ENCODE results near the gene SSPN. TPM values are rescaled to one million over a fixed set of nuclear protein-coding genes. Genes with fewer than 3 reads are reported as not detected.

The SSPN gene
- total RNA-seq, 1 experiment from 2014 or later: 3.1 TPM

- no peaks in the 10 kb centered on the region for H3K9me3 Mint-ChIP-seq (ENCODE audit: unreplicated experiment)
- TF ChIP-seq, protein P1, sequence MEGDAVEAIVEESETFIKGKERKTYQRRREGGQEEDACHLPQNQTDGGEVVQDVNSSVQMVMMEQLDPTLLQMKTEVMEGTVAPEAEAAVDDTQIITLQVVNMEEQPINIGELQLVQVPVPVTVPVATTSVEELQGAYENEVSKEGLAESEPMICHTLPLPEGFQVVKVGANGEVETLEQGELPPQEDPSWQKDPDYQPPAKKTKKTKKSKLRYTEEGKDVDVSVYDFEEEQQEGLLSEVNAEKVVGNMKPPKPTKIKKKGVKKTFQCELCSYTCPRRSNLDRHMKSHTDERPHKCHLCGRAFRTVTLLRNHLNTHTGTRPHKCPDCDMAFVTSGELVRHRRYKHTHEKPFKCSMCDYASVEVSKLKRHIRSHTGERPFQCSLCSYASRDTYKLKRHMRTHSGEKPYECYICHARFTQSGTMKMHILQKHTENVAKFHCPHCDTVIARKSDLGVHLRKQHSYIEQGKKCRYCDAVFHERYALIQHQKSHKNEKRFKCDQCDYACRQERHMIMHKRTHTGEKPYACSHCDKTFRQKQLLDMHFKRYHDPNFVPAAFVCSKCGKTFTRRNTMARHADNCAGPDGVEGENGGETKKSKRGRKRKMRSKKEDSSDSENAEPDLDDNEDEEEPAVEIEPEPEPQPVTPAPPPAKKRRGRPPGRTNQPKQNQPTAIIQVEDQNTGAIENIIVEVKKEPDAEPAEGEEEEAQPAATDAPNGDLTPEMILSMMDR (IDR thresholded peaks at IDR 0.05; ENCODE audit: insufficient read depth in 1 of 2, low read depth in 1 of 2, low read length in 1 of 2, severe bottlenecking in 1 of 2, unreplicated experiment in 1 of 2): no peak
- H3K36me3 Mint-ChIP-seq (ENCODE audit: insufficient read depth, unreplicated experiment): no peaks in the 10 kb centered on the region
- ChIA-PET CTCF (no interaction called here), POLR2A (no interaction called here)
- intact Hi-C loops (cut with micrococcal nuclease; ENCODE audit: unreplicated experiment): no loop called here
- H3K4me3 ChIP-seq (ENCODE audit: low read depth, low read length): no peak overlapping the region
- H3K4me1 Mint-ChIP-seq (ENCODE audit: low read depth, unreplicated experiment): no peaks in the 10 kb centered on the region
- 0 out of 2 replicates have a peak, but pooled peaks cover 2% of the 10 kb centered on the region for H3K9me3 ChIP-seq
- H3K4me1 ChIP-seq: no peaks in the 10 kb centered on the region
- H3K4me3 Mint-ChIP-seq (ENCODE audit: unreplicated experiment): no peak overlapping the region
- no peak overlapping the region for H3K27ac Mint-ChIP-seq (ENCODE audit: unreplicated experiment)
- no peak for DNase-seq
- H3K36me3 ChIP-seq (ENCODE audit: control insufficient read depth, insufficient read depth, low read length): no peaks in the 10 kb centered on the region
- BruUV-seq (replicated peaks): no TSS peak
- no peaks in the 10 kb centered on the region for H3K27me3 ChIP-seq (replicated peaks; ENCODE audit: control insufficient read depth, insufficient read depth, low read length)
- H3K27me3 Mint-ChIP-seq (ENCODE audit: insufficient read depth, unreplicated experiment): no peaks in the 10 kb centered on the region
These were observed 88.2 kb downstream of the SSPN start for GRCh38 chr12:26283617-26284016.

DNA sequence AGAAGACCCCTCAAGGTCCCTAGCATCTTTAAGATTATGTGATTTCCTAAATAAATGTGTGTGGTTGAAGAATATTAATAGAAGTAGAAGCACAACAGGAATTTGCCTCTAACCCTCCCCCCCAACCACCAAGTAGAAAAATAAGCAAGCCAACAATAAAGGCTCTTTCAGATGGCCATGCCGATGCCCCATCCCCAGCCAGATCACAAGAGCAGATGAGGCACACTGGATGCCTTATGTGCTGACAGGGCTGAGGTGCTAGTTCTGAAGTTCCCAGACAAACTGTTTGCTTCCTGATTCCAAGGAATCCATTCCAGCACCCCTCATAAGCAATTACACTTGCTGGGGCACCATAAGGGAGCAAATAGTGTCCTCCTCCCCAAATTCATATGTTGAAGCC, 90.0 kb downstream of the SSPN start:
- H3K36me3 ChIP-seq (ENCODE audit: control insufficient read depth, insufficient read depth, low read length): no peaks in the 10 kb centered on the region
- POLR2A ChIA-PET: no interaction called here
- no peaks in the 10 kb centered on the region for H3K27me3 Mint-ChIP-seq (ENCODE audit: insufficient read depth, unreplicated experiment)
- no peaks in the 10 kb centered on the region for H3K36me3 Mint-ChIP-seq (ENCODE audit: insufficient read depth, unreplicated experiment)
- H3K9me3 ChIP-seq: 0 out of 2 replicates have a peak, but pooled peaks cover 2% of the 10 kb centered on the region
- TF ChIP-seq, protein P1 (IDR thresholded peaks at IDR 0.05; ENCODE audit: insufficient read depth in 1 of 2, low read depth in 1 of 2, low read length in 1 of 2, severe bottlenecking in 1 of 2, unreplicated experiment in 1 of 2): no peak
- H3K9me3 Mint-ChIP-seq (ENCODE audit: unreplicated experiment): no peaks in the 10 kb centered on the region
- CTCF ChIA-PET: no interaction called here
- no peaks in the 10 kb centered on the region for H3K4me1 ChIP-seq
- peaks cover 2% of the 10 kb centered on the region for H3K4me1 Mint-ChIP-seq (ENCODE audit: low read depth, unreplicated experiment)
- H3K27ac Mint-ChIP-seq (ENCODE audit: unreplicated experiment): no peak overlapping the region
- DNase-seq: no peak
- H3K4me3 Mint-ChIP-seq (ENCODE audit: unreplicated experiment): no peak overlapping the region
- BruUV-seq (replicated peaks): no TSS peak
- no peak overlapping the region for H3K4me3 ChIP-seq (ENCODE audit: low read depth, low read length)
- no peaks in the 10 kb centered on the region for H3K27me3 ChIP-seq (replicated peaks; ENCODE audit: control insufficient read depth, insufficient read depth, low read length)
- intact Hi-C loops (cut with micrococcal nuclease; ENCODE audit: unreplicated experiment): no loop called here

DNA sequence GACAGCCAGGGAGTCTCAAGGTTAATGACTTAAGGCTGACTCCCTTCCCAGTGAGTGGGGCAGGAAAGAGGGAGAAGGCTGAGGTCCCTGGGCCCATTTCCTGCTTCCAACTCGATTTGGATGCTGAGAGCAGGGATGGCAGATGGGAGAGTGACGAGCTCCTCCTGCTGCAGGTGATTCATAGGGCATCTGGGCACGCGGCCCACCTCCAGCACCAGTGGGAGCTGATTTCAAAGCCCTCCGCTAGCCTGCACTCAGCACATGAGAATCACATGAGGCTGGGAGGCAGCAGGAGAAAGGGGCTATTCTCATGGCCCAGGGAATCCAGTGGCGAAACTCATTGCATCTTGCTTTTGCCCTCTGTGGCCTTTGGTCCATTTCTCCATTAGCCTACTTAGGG, 90.8 kb downstream of the SSPN start:
- CTCF ChIA-PET: no interaction called here
- no peak overlapping the region for H3K4me3 Mint-ChIP-seq (ENCODE audit: unreplicated experiment)

More for the DNA sequence above, 90.8 kb downstream of the SSPN start:
- Histone ChIP-seq H3K4me3 (ENCODE audit: low read depth, low read length) (no peak overlapping the region), H3K4me1 (no peaks in the 10 kb centered on the region), H3K9me3 (0 out of 2 replicates have a peak, but pooled peaks cover 2% of the 10 kb centered on the region), H3K27me3 (replicated peaks; ENCODE audit: control insufficient read depth, insufficient read depth, low read length) (no peaks in the 10 kb centered on the region), H3K36me3 (ENCODE audit: control insufficient read depth, insufficient read depth, low read length) (no peaks in the 10 kb centered on the region)
- no peaks in the 10 kb centered on the region for H3K9me3 Mint-ChIP-seq (ENCODE audit: unreplicated experiment)
- H3K27me3 Mint-ChIP-seq (ENCODE audit: insufficient read depth, unreplicated experiment): no peaks in the 10 kb centered on the region
- POLR2A ChIA-PET: no interaction called here
- no peak overlapping the region for H3K27ac Mint-ChIP-seq (ENCODE audit: unreplicated experiment)
- no TSS peak for BruUV-seq (replicated peaks)
- no peaks in the 10 kb centered on the region for H3K36me3 Mint-ChIP-seq (ENCODE audit: insufficient read depth, unreplicated experiment)
- TF ChIP-seq, protein P1 (IDR thresholded peaks at IDR 0.05; ENCODE audit: insufficient read depth in 1 of 2, low read depth in 1 of 2, low read length in 1 of 2, severe bottlenecking in 1 of 2, unreplicated experiment in 1 of 2): no peak
- intact Hi-C loops (cut with micrococcal nuclease; ENCODE audit: unreplicated experiment): no loop called here
- DNase-seq: no peak
- peaks cover 7% of the 10 kb centered on the region for H3K4me1 Mint-ChIP-seq (ENCODE audit: low read depth, unreplicated experiment)

Measured in Caco-2 (cell line).